HG03108 (cell line): ENCODE results near the gene LRBA.

Experiments used
- ATAC-seq: cut with Tn5 transposase; IDR thresholded peaks from one replicate; pipeline ENCODE4 v1.9.1; 2021; ENCODE audit warnings: moderate library complexity; ENCODE audit not compliant: unreplicated experiment

The LRBA gene

DNA sequence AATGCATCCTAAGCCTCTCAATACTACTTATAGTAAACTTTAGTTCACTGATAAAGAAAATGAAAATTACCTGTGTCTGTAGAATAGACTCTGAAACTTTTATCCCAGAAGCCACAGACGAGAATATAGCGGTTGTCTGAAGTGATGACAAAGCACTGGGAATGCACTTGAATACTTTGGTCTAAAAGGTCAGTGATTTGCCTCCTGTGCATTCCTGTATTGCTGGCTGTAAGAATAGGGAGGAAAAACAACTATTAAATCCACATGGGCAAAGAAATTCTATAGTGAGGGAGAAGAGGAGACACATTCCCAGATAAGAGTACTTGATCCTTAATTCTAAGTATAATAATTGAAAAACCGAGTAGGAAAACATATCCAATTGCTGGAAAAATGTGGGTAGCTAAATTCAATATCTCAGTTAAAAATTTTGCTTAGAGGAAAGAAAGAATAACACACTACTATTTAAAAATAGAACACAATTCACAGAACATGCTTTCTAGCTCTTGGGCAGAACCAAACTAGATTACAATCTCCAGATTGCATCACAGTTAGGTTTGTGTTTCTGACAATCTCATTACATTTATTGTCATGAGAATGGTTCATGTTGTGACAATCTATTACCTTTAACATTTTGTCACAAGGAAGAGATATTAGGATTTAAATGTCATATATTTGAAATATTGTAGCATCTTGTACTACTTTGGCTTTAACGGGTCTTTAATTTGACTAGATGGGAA, 704.8 kb downstream of the LRBA start:
- no peak for ATAC-seq

DNA sequence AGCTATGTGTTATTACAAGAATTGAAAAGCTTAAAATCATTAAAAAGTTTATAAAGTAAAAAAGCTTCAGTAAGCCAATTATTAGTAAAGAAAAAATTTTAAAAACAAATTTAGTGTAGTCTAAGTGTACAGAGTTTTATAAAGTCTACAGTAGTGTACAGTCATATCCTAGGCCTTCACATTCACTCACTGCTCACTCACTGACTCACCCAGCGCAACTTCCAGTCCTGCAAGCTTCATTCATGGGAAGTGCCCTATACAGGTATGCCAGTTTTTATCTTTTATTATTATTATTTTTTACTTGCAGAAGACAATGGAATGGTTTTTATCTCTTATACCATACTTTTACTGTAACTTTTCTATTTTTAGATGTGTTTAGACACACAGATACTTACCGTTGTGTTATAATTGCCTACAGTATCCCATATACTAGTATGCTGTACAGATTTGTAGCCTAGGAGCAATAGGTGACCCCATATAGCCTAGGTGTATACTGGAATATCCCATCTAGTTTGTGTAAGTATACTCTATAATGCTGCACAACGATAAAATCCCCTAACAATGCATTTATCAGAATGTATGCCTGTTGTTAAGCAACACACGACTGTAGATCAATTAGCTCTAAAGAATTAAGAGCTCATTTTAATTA, 706.1 kb downstream of the LRBA start:
- ATAC-seq = no peak

DNA sequence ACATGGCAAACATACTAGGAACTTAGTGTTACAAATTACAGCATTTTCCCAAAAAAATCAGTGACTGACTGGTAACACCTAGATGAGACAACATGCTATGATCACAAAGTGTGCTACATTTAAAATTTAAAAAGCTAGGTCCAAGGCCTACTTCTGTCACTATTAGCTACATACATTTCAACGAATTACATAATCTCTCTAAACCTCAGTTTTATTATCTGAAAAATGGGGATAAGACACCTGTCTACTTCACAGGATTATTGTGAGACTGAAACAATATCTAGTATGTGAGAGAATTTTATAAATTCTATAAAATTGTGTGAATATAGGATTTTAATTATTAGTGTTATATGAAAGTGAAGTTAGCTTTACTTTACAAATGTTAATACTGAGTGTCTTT, 708.4 kb downstream of the LRBA start:
- ATAC-seq = no peak

DNA sequence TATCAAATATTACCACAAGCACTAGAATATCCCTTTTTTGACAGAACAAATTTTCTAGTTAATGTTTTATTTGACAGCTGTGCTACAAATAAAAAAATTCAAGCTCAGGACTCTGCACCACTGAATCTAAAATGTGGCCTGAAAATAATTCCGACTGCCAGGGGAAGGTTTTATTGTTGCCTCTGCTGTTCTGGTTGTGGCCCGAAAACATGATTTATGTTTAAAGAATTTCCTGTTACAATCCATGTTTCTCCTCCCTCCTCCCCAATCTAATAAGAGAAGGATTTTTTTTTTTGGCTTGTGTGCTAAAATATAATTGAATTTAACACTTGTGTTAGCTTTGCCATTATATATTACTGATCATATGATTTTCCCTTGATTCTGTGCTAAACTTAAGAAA, 709.1 kb downstream of the LRBA start:
- ATAC-seq = no peak

DNA sequence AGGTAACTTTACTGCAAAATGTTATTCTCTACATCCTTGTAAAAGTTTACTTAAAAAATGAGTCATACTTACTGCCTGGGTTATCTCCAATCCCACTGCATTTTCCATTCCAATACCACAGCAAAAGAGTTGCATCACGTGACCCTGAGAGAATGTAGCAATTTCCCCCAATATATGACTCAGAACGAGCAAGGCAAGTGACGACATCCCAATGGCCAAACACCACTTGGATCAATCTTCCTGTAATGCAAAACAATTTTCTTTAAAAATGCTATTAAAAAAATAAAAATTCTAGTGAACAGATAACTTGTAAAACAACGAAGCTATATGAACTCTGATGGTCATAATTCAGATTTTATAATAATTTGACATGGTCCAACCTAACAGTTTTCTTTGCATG, 712.5 kb downstream of the LRBA start:
- ATAC-seq = no peak

DNA sequence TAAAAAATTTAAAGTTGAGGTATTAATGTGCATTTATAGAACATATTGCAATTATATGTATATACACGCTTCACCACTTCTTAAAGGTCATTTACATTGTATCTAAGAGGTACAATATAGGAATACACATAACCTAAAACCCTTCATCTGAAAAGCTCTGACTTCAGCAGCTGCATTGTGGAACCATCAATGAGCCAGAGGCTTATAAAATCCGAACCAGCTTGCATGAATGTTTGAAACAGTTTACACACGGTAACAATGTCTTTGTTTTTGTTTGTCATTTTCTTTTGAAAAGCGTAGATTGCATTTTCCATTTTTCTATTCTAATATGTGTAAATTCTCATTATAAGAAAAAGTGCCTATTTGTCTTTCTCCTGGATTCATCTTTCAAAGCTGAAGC, 715.3 kb downstream of the LRBA start:
- no peak for ATAC-seq

DNA sequence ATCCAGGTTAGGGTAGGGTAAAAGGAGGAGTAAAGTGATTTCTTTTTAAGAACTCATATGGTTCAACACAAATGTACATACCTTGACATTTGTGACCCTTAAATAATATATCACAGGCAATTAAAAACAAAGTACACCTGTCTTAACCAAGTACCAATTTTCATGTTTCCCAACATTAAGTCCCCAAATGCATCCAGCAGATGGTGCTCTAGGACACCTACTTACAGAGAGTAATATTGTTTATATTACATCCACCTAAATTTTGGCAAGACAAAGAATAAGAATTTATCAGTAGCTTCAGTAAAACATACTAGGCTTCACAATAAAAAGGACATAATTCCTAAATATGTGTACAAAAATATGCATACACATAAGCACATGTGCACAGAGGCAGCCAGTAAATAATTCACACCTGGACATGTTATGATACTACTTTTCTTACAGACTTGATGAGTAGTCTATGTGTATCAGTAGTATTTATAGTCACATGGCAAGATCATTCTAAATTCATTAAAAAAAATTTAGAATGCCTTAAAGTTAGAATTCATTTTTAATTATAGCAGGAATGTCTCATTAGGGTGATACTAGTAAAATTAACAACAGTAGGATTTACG, 717.1 kb downstream of the LRBA start:
- no peak for ATAC-seq

DNA sequence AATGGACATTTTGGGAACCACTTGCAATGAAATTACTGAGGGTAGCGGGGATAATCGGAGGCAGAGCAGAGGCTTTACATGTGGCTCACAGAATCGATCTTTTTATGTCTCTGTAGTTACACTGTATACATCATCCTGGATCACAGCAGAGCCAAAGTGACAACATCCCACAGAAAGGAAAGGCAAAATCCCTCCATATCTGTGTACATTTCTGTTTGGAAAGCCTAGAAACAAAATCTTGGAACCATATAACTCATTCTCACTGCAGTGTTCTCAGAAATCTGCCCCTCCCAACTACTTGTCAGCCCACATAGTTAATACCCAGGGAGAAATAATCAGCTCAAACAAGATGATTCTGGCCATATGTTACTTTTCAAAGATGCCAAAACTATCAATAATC, 725.2 kb downstream of the LRBA start:
- ATAC-seq = no peak

DNA sequence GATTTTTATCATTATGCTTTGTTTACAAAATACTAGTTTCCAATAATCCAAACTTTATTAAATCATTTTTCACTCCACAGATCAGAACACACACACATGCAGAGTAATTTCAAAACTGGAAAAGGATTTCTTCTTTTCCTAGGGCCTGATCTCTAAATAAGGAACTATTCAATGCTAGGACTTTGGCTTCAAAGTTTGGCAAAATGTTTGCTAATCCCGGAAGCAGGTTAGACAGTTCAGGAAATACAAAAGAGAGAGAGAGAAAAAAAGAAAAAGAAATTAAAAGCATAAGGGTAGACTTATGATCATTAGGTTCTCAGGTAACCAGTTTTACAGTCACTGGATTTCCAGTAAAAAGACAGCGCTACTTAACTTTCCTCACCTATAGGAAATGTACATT, 725.9 kb downstream of the LRBA start:
- ATAC-seq = no peak

DNA sequence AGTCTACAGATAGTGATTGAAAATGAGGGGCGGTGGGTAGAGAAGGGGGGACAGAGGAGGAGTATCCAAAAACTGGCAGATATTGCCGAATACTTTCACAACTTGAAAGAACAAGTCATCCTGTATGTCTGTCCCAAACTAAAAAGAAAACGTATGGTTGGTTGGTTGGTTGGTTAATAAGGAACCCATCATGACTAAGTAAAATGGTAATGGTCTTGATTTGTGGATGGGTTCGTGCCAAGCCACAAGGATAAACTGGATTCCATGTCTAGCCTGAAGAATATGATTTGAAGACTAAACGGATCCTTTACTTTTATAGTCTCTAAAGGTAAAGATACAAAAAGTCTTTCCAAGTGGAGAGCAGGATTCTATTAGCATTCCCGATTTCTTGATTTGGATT, 728.4 kb downstream of the LRBA start:
- ATAC-seq = no peak

DNA sequence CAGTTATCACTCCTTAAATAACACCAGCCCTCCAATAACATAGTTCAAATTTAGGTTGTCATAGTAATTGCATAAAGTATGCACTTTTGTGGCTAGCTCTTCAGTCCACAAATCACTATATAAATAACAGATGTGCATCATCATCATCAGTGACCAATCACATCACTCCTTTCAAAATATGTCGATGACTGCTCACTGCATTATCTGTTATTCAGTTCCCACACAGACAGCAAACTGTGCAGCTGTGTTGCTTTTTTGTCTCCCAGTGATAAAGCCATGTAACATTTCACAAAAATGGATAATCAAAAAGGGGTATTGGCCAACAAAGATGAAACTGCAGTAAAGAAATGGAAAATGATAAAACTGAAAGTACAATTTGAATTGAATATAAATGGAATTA, 731.4 kb downstream of the LRBA start:
- ATAC-seq = no peak

DNA sequence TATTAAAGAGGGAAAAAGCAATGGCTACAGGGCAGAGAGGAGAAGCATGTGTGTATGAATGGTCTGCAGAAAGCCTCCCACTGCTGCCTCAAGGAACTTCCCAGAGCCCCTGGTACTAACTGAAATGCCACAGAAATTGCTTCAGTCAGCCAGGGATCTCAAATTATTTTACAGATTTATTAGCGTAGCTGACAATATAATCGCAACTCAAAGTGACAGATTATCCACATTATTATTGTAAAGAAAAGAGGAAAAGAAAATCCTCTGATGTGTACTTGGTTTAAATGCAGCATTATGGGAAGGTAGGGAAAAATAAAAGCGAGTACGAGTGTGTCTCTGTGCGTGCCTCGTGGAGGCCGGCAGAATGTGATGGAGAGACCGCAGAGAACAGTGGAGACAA, 734.1 kb downstream of the LRBA start:
- ATAC-seq = no peak

DNA sequence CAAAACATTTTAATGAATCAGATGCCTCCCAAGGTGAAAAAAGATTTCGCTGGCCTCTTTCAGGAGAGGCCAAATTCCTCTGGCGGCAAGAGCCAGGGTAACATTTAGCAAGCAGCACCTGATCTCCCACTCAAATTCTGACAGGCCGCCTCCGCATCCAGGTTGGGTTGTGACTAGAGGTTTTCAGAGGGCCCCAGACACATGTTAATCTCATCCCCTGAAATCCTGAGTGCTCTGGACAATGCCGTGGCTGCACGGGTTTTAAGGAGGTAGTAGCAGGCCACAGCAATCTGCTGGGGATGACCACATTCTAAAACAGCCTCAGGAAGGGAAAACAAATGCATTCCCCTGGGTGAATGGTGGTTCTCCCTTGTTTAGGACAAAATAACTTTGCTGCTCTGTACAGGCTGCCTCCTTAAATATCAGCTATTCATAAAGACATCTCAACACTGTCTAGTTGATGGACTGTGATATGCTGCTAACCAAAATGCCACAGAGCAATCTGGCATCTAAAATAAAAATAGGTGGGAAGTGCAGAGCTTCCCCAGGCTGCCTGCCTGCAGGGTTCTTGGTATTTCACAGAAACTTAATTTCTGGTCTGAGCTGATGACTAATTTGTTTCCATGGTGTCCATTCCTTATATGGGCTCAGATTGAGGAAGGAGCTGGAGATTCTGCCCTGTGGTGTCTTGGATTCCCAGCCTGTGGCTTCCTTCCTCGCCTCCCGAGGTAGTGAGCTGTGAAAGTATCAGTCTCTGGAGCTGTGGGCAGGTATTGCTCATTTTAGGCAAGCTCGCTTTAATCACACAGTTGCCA, 734.8 kb downstream of the LRBA start:
- ATAC-seq = no peak

DNA sequence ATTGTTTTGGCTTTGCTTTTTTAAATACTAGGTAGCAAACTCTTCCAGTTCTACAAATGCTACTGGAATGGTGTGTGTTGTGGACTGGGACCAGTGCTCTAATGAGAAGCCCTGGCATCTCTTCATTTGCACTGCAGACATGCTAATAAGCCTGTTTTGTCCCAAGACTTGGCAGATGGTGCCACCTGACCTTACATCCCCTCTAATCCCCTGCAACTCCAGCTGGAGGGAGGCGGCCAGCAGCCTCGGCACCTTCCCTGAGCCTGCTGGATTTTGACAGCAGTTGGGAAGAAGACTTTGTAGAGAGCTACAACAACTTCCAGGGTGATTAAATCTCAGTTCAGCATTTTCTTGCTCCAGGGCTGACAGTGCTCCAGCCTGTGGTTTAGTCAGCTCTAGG, 736.9 kb downstream of the LRBA start:
- ATAC-seq = no peak

DNA sequence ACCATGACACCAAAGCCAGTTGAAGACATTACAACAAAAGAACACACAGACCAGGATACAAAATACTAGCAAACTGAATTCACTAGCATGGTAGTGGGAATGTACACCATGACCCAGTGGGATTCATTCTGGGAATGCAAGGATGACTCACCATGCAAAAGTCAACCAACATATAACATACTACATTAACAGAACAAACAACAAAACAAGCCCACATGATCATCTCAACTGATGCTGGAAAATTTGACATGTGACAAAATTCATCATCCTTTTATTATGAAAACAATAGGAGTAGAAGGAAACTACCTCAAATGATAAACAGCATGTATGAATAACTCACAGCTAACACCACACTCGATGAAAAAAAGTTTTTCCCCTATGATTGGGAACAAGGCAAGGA, 746.6 kb downstream of the LRBA start:
- ATAC-seq = no peak

DNA sequence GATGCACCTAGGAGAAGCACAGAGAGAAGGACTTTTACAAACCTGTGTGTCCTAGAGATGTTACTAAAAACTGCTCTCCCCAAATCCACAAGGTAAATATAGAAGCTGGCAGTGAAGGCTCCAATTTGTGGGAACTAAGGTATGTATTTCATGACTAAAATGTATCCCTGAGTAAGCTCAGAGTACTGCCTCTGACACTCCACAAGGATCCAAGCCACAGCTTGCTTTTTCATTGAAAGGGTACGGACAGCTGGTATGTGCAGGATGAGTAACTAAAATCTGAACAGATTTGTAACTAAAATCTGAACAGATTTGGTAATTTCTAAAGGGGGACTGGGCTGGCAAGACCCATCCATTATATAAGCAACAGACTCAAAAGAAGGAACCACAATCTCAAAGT, 749.3 kb downstream of the LRBA start:
- ATAC-seq = no peak

DNA sequence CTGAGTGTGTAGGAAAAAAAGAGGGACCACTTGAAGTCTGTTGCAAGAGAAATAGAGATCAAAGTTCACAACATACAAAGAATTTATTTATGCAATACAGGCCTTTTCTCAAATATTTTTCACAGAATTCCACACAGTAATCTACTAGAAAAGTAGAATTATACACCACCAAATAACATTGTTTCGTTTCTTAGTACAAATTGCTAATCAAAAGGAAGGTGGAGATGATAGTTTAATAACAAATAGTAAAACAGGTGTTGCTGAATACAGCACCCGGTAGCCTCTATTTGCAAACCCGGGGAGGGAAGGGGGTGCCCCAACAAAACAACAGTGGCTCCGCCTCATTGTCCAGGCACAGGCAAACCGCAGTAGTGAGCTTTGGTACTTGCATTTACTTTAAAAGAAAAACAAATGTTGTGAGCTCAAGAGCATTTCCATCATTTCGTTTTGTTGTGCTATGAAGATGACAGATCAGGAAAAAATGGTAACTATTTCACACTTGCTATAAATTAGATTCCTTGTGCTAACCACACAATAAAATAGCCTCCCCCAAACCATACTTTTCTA, 750.4 kb downstream of the LRBA start:
- ATAC-seq = no peak

DNA sequence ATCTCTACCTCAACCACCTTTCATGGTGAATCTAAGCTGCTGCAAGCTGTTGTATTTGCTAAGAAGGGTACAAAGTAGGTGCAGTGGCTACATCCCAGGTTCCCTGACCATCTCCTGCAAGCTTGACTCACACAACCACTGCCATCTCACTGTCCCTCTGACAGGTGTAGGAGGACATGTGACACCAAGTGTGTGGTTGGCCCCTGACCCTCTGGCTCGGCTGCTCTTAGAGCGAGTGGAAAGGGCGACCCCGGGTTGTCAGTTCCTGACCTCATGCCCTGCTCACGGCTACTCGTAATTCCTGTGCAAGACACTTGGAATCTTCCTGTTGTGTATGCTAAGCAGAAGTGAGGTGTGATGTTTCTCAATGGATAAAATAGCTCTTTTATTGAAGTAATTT, 752.5 kb downstream of the LRBA start:
- ATAC-seq = no peak

DNA sequence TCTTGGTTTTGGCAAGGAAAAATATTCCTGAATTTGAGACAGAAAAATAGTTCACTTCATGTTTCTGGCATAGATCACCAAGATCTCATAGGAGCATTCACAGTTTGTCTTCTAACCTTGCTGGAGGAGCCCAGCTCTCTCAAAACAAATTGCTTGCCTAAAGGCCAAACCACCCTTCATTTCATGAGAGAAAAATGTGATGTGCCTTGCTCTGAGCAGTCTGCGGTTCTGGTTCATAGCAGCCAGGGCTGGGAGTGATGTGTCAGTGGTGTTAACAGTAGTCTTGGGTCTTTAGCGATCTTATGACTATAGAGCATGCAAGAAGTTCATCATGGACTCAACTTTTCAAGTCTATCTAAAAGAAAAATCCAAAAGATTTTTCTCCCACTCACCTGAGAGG, 753.5 kb downstream of the LRBA start:
- ATAC-seq = no peak

DNA sequence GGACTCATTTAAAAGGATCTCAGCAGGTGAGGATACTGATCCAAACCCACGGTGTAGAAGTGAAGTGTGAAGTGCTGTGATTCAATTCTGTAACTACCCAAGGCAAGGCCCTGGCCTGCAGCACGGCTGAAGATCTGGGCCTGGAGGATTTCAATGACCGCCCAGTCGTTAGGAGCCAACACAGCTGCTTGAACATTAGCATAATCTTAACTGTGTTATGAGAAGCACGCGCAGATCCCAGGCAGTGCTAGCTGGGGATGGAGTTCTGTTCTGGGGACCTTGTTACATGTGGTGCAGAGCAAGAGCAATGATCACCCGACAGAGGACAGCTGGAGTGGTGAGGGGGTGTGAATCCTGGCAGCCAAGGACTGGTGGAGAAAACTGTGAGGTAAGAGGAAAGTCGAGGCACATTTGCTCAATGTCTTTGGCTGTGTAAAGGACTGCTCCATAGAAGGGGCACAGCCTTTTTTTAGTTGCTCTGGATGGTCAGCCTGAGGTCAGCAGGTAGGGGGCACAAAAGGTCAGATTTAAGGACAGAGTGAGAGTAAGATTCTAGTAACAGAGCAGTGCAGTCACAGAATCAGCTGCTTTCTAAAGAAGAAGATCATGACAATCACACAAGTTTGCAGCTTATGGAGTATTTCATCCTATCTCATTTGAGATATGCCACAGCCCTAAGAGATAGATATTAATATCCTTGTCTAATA, 755.1 kb downstream of the LRBA start:
- ATAC-seq = no peak

DNA sequence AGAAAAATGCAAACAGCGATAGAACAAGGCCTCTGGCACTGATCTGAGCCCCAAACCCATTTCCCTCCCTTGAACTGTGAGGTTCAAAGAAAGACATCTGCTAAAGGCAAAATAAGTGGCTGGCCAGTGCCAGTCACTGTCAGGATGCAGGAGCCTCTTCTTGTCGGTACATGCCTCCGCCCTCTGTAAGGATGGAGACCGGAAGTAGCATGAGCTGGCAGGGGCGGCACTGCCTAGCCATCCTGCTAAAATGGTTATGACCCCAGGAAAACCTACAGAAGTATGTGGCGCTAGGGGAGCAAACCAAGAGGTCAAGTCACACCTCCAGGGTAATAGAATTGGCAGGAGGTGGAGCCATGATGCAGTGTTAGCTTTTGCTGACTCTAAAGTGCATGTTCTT, 756.5 kb downstream of the LRBA start:
- no peak for ATAC-seq
